Activated CD8-positive, alpha-beta T cell treated with anti-CD3 and anti-CD28 coated beads for 36 hours (primary cell): Measurements from ENCODE around the gene SHFL. TPM values are rescaled to one million over a fixed set of nuclear protein-coding genes. Genes with fewer than 3 reads are reported as not detected.
A peak's percentile ranks its signal among the peaks of the same experiment; 100 is the strongest.

Experiments
- ATAC-seq: fragments of 200-7000 bp; cut with Tn5 transposase; one replicate; pipeline ENCODE4 v1.10.0; 2021; ENCODE audit warnings: mild to moderate bottlenecking, moderate library complexity
- CTCF ChIA-PET: fragments of 350-600 bp; sonication (Branson Sonifier 250); formaldehyde crosslinking; loops from one replicate; lab custom pipeline; 2021; ENCODE audit warnings: antibody characterized with exemption; lab: Charles Lee
- POLR2A ChIA-PET: fragments of 350-600 bp; sonication (Branson Sonifier 250); formaldehyde crosslinking; loops from one replicate; lab custom pipeline; 2021; ENCODE audit warnings: antibody characterized with exemption; lab: Charles Lee
- DNase-seq: peaks from one replicate; pipeline ENCODE4 v3.0.0-alpha.2; 2020
- H3K27ac Mint-ChIP-seq: one replicate; pipeline ENCODE4 v1.8.0; 2021; ENCODE audit warnings: mild to moderate bottlenecking, mixed read lengths
- H3K27me3 Mint-ChIP-seq: one replicate; pipeline ENCODE4 v1.8.0; 2021; ENCODE audit warnings: mixed read lengths
- H3K36me3 Mint-ChIP-seq: one replicate; pipeline ENCODE4 v1.8.0; 2021; ENCODE audit warnings: low read depth, mixed read lengths
- H3K4me1 Mint-ChIP-seq: one replicate; pipeline ENCODE4 v1.8.0; 2021; ENCODE audit warnings: low read depth, mixed read lengths
- H3K4me3 Mint-ChIP-seq: one replicate; pipeline ENCODE4 v1.8.0; 2021; ENCODE audit warnings: mild to moderate bottlenecking, moderate library complexity, mixed read lengths
- H3K9me3 Mint-ChIP-seq: one replicate; pipeline ENCODE4 v1.8.0; 2021; ENCODE audit warnings: mixed read lengths
- CTCF ChIP-seq: fragments of 200-600 bp; IDR thresholded peaks from one replicate; pipeline ENCODE4 v1.8.0; 2022; ENCODE audit warnings: antibody characterized with exemption, mild to moderate bottlenecking
- intact Hi-C: fragments of 100-400 bp; cut with micrococcal nuclease; formaldehyde crosslinking; loops from one replicate; pipeline ENCODE4 v1.10.0; 2022
- total RNA-seq, 2 experiments: library from RNA; stranded (reverse); gene quantifications; one replicate each; pipeline ENCODE4 v1.2.3, GENCODE V29; 2021

The SHFL gene
- total RNA-seq, 2 experiments from 2014 or later, result 45.6 to 49.5 TPM

- intact Hi-C loops, result no loop called here
- no peaks in the 10 kb centered on the region for H3K9me3 Mint-ChIP-seq
- H3K4me1 Mint-ChIP-seq, result peaks cover 13% of the 10 kb centered on the region
- no peak for DNase-seq
- H3K27me3 Mint-ChIP-seq, result no peaks in the 10 kb centered on the region
- H3K4me3 Mint-ChIP-seq, result no peak overlapping the region
- peaks cover 47% of the 10 kb centered on the region for H3K36me3 Mint-ChIP-seq
- no peak for TF ChIP-seq CTCF
- CTCF ChIA-PET, result interaction anchor here (0.6 to 1.3 kb wide), 2 partner anchors 9 to 402 kb away, joined by 3 to 4 read pairs; no protein-coding TSS in a partner anchor
- no peak for ATAC-seq
- POLR2A ChIA-PET, result interaction anchor here (1.3 to 27.0 kb wide), 2 partner anchors 10 to 25 kb away, joined by 4 to 521 read pairs; partner anchors contain the start of genes EIF3G, P2RY11 and PPAN
- H3K27ac Mint-ChIP-seq, result peak overlapping the region; percentile 19
Observed at GRCh38 chr19:10089801-10090375, 3.8 kb downstream of the SHFL start.

GRCh38 chr19:10091370-10091687 lies 5.2 kb downstream of the SHFL start:
- Mint-ChIP-seq H3K4me3 (no peak overlapping the region), H3K4me1 (peaks cover 8% of the 10 kb centered on the region), H3K27ac (no peak overlapping the region), H3K9me3 (no peaks in the 10 kb centered on the region), H3K27me3 (no peaks in the 10 kb centered on the region), H3K36me3 (peaks cover 52% of the 10 kb centered on the region)
- DNase-seq (no peak), ATAC-seq (no peak)
- intact Hi-C loops, result no loop called here
- ChIA-PET POLR2A (interaction anchor here (27.0 kb wide), 1 partner anchor 23 kb away, joined by 521 read pairs; the partner anchor contains the start of genes EIF3G, P2RY11 and PPAN), CTCF (no interaction called here)
- no peak for TF ChIP-seq CTCF

GRCh38 chr19:10091895-10092641 lies 6.0 kb downstream of the SHFL start:
- peak overlapping the region; percentile 13 for H3K27ac Mint-ChIP-seq
- H3K4me3 Mint-ChIP-seq, result no peak overlapping the region
- TF ChIP-seq CTCF, result no peak
- intact Hi-C loops, result no loop called here
- ATAC-seq (no peak), DNase-seq (no peak)
- peaks cover 9% of the 10 kb centered on the region for H3K4me1 Mint-ChIP-seq
- CTCF ChIA-PET, result no interaction called here
- POLR2A ChIA-PET, result interaction anchor here (27.0 kb wide), 1 partner anchor 22 kb away, joined by 521 read pairs; the partner anchor contains the start of genes EIF3G, P2RY11 and PPAN
- H3K27me3 Mint-ChIP-seq, result no peaks in the 10 kb centered on the region
- no peaks in the 10 kb centered on the region for H3K9me3 Mint-ChIP-seq
- peaks cover 51% of the 10 kb centered on the region for H3K36me3 Mint-ChIP-seq

GRCh38 chr19:10092648-10093294 lies 6.7 kb downstream of the SHFL start:
- no peak overlapping the region for H3K4me3 Mint-ChIP-seq
- peaks cover 47% of the 10 kb centered on the region for H3K36me3 Mint-ChIP-seq
- no peak overlapping the region for H3K27ac Mint-ChIP-seq

More at GRCh38 chr19:10092648-10093294, 6.7 kb downstream of the SHFL start:
- no peaks in the 10 kb centered on the region for H3K9me3 Mint-ChIP-seq
- intact Hi-C loops, result no loop called here
- H3K27me3 Mint-ChIP-seq, result no peaks in the 10 kb centered on the region
- ATAC-seq (no peak), DNase-seq (no peak)
- CTCF ChIA-PET, result no interaction called here
- H3K4me1 Mint-ChIP-seq, result peaks cover 2% of the 10 kb centered on the region
- POLR2A ChIA-PET, result interaction anchor here (27.0 kb wide), 1 partner anchor 22 kb away, joined by 521 read pairs; the partner anchor contains the start of genes EIF3G, P2RY11 and PPAN
- no peak for TF ChIP-seq CTCF
